A673 (cell line): Measurements from ENCODE around the gene MTR. TPM values are rescaled to one million over a fixed set of nuclear protein-coding genes. Genes with fewer than 3 reads are reported as not detected.

Experiments used
- BruUV-seq: library from RNA; stranded (reverse); fragments of 400-500 nt; replicated peaks from 2 replicates; lab custom pipeline; 2021; lab: Mats Ljungman, UMichigan
- CTCF ChIA-PET: fragments of 300-600 bp; sonication (Branson Sonifier 250); formaldehyde crosslinking; loops from one replicate; lab custom pipeline; 2022; ENCODE audit warnings: antibody characterized with exemption; lab: Charles Lee
- POLR2A ChIA-PET: fragments of 300-600 bp; sonication (Branson Sonifier 250); formaldehyde crosslinking; loops from one replicate; lab custom pipeline; 2022; ENCODE audit warnings: antibody characterized with exemption; ENCODE audit not compliant: low non-redundant PET; lab: Charles Lee
- DNase-seq: peaks from one replicate; pipeline ENCODE4 v3.0.0-alpha.2; 2015; ENCODE audit warnings: low spot score
- H3K27ac ChIP-seq: fragments of 200-600 bp; sonication (generic); 2 replicates; pipeline ENCODE4 v1.5.1; 2016; ENCODE audit warnings: mixed run types, low read depth, mild to moderate bottlenecking, mixed read lengths, antibody characterized with exemption, low read length; ENCODE audit not compliant: poor library complexity, severe bottlenecking
- H3K27me3 ChIP-seq: fragments of 200-600 bp; sonication (generic); replicated peaks from 2 replicates; pipeline ENCODE4 v1.6.1; 2017; ENCODE audit warnings: mixed run types, low read depth, mild to moderate bottlenecking, mixed read lengths, antibody characterized with exemption, low read length; ENCODE audit not compliant: insufficient read depth, poor library complexity
- H3K36me3 ChIP-seq: fragments of 200-600 bp; sonication (generic); 2 replicates; pipeline ENCODE4 v1.6.1; 2016; ENCODE audit warnings: mixed run types, mild to moderate bottlenecking, mixed read lengths, antibody characterized with exemption, low read length; ENCODE audit not compliant: insufficient read depth, poor library complexity, severe bottlenecking
- H3K4me1 ChIP-seq: fragments of 200-600 bp; sonication (generic); 2 replicates; pipeline ENCODE4 v1.6.1; 2017; ENCODE audit warnings: mixed run types, mild to moderate bottlenecking, mixed read lengths, antibody characterized with exemption, low read length; ENCODE audit not compliant: insufficient read depth, poor library complexity, severe bottlenecking
- H3K4me3 ChIP-seq: fragments of 200-600 bp; sonication (generic); 2 replicates; pipeline ENCODE4 v1.5.1; 2016; ENCODE audit warnings: low read depth, mixed run types, mild to moderate bottlenecking, mixed read lengths, low read length; ENCODE audit not compliant: poor library complexity, severe bottlenecking
- H3K9me3 ChIP-seq: fragments of 200-600 bp; sonication (generic); 2 replicates; pipeline ENCODE4 v1.6.1; 2016; ENCODE audit warnings: mixed run types, low read depth, mild to moderate bottlenecking, mixed read lengths, antibody characterized with exemption, low read length; ENCODE audit not compliant: poor library complexity, severe bottlenecking
- EZH2 ChIP-seq: fragments of 200-600 bp; sonication (generic); IDR thresholded peaks from 2 replicates; pipeline ENCODE4 v1.6.1; 2017; ENCODE audit warnings: borderline replicate concordance, low read depth, mild to moderate bottlenecking, mixed read lengths, antibody characterized with exemption, low read length; ENCODE audit not compliant: poor library complexity, severe bottlenecking
- intact Hi-C: fragments of 100-400 bp; cut with micrococcal nuclease; formaldehyde crosslinking; loops from one replicate; pipeline ENCODE4 v1.10.0; 2022; ENCODE audit not compliant: unreplicated experiment
- total RNA-seq: library from RNA; stranded (reverse); gene quantifications from 2 replicates; pipeline ENCODE4 v1.2.3, GENCODE V29; 2021
- TF ChIP-seq, protein P1 (sequence below): fragments of 300-800, 200-600 bp; sonication (generic); conservative IDR thresholded peaks from 2 replicates; pipeline ENCODE4 v1.5.1; 2017; ENCODE audit warnings: low read depth, mild to moderate bottlenecking, antibody characterized with exemption, low read length, moderate library complexity, mixed read lengths

The MTR gene
- total RNA-seq, 1 experiment from 2014 or later: 36.0 TPM

DNA sequence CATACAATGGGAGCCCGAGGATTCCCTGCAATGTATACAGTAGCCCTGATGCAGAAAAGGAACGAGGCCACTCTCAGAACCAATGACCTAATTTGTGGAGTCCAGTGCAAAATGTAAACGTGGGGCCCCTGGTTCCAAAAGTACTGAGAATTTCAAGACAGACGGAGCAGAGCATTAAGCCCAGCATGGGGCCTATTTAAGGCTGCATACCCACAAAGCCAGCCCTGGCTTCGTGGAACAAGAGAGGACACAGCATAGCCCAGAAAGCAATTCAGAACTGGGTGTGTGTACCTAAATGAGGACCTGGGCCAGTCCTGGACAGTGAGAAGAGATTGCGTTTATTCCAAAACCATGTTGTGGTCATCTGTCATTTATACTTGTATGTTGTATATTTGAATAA lies 153.9 kb downstream of the MTR start:
- H3K27ac ChIP-seq: no peak overlapping the region
- no peaks in the 10 kb centered on the region for H3K4me1 ChIP-seq
- no peak for TF ChIP-seq EZH2
- TF ChIP-seq, protein P1, sequence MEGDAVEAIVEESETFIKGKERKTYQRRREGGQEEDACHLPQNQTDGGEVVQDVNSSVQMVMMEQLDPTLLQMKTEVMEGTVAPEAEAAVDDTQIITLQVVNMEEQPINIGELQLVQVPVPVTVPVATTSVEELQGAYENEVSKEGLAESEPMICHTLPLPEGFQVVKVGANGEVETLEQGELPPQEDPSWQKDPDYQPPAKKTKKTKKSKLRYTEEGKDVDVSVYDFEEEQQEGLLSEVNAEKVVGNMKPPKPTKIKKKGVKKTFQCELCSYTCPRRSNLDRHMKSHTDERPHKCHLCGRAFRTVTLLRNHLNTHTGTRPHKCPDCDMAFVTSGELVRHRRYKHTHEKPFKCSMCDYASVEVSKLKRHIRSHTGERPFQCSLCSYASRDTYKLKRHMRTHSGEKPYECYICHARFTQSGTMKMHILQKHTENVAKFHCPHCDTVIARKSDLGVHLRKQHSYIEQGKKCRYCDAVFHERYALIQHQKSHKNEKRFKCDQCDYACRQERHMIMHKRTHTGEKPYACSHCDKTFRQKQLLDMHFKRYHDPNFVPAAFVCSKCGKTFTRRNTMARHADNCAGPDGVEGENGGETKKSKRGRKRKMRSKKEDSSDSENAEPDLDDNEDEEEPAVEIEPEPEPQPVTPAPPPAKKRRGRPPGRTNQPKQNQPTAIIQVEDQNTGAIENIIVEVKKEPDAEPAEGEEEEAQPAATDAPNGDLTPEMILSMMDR: no peak
- ChIA-PET CTCF (no interaction called here), POLR2A (no interaction called here)
- BruUV-seq: no TSS peak
- no peaks in the 10 kb centered on the region for H3K9me3 ChIP-seq
- no peak overlapping the region for H3K4me3 ChIP-seq
- H3K36me3 ChIP-seq: no peaks in the 10 kb centered on the region
- DNase-seq: no peak
- no peaks in the 10 kb centered on the region for H3K27me3 ChIP-seq
- intact Hi-C loops: no loop called here

DNA sequence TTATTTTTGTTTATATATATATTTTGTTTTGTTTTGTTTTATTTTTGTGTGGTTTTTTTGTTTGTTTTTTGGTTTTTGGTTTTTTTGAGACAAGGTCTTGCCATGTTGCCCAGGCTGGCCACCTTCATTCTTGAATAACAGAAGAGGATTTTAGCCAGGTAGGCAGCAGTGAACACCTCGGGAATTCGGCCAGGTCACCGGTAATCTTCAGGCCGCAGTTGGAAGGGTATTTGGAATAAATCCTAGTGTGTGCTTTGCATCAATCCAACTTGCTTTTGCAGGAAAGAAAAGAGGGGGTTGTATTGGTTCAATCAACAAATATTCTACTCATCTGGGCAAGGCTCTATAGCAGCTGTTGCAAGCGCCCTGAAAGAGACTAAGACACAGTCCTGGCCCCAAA lies 155.3 kb downstream of the MTR start:
- ChIA-PET CTCF (no interaction called here), POLR2A (no interaction called here)
- no peaks in the 10 kb centered on the region for H3K36me3 ChIP-seq
- H3K27ac ChIP-seq: no peak overlapping the region
- no TSS peak for BruUV-seq
- intact Hi-C loops: no loop called here
- H3K27me3 ChIP-seq: no peaks in the 10 kb centered on the region
- H3K4me1 ChIP-seq: no peaks in the 10 kb centered on the region
- DNase-seq: no peak
- no peak for TF ChIP-seq EZH2
- TF ChIP-seq, protein P1: no peak
- no peaks in the 10 kb centered on the region for H3K9me3 ChIP-seq
- no peak overlapping the region for H3K4me3 ChIP-seq

DNA sequence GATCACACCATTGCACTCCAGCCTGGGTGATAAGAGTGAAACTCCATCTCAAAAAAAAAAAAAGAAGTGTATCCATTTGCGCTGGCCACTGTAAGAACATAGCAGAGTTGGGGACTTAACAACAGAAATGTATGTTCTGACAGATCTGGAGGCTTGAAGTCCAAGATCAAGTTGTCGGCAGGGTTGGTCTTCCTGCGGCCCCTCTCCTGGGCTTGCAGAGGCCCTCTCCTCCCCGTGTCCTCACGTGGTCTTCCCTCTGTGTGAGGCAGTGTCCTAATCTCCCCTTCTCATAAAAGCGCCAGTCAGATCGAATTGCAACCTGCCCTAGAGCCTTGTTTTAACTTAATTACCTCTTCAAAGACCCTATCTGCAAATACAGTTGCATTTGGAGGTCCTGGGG lies 156.6 kb downstream of the MTR start:
- H3K36me3 ChIP-seq: no peaks in the 10 kb centered on the region
- ChIA-PET CTCF (no interaction called here), POLR2A (no interaction called here)
- H3K9me3 ChIP-seq: no peaks in the 10 kb centered on the region
- intact Hi-C loops: no loop called here
- BruUV-seq: no TSS peak
- no peak overlapping the region for H3K4me3 ChIP-seq
- H3K27ac ChIP-seq: no peak overlapping the region
- H3K4me1 ChIP-seq: no peaks in the 10 kb centered on the region
- DNase-seq: no peak
- no peak for TF ChIP-seq EZH2
- TF ChIP-seq, protein P1: no peak
- no peaks in the 10 kb centered on the region for H3K27me3 ChIP-seq
